Measurements from ENCODE around the gene TJP2. TPM values are rescaled to one million over a fixed set of nuclear protein-coding genes. Genes with fewer than 3 reads are reported as not detected.
"Not testable (repeated sequence)": the region's sequence is repeated elsewhere in the genome, so short reads cannot be mapped to it uniquely, and the experiment has no call there.

Gene TJP2
- total RNA-seq, 4 donors from 2014 or later: 137 to 191 (median 167) TPM

- WGBS, 2 donors: 80 to 83% methylated on average over 11 of the region's 11 CpGs
- no peak for DNase-seq (ENCODE audit: low spot score in 2 of 2)
- H3K4me3 ChIP-seq (ENCODE audit: low read depth, poor library complexity, severe bottlenecking): no peak overlapping the region
- intact Hi-C loops (cut with DNase I; ENCODE audit: low total_unique reads): no loop called here
- TF ChIP-seq POLR2A (IDR thresholded peaks at IDR 0.05) (no peak), CTCF (IDR thresholded peaks at IDR 0.05) (no peak)
Observed at GRCh38 chr9:69297300-69297980, 123.4 kb downstream of the TJP2 start.

GRCh38 chr9:69299315-69299714, 125.2 kb downstream of the TJP2 start:
- 53 to 69% methylated on average over 1 of the region's 1 CpG for WGBS, 2 donors
- DNase-seq (ENCODE audit: low spot score in 2 of 2): no peak
- intact Hi-C loops (cut with DNase I; ENCODE audit: low total_unique reads): no loop called here
- TF ChIP-seq CTCF (IDR thresholded peaks at IDR 0.05) (no peak), POLR2A (IDR thresholded peaks at IDR 0.05) (no peak)
- H3K4me3 ChIP-seq (ENCODE audit: low read depth, poor library complexity, severe bottlenecking): no peak overlapping the region

DNA sequence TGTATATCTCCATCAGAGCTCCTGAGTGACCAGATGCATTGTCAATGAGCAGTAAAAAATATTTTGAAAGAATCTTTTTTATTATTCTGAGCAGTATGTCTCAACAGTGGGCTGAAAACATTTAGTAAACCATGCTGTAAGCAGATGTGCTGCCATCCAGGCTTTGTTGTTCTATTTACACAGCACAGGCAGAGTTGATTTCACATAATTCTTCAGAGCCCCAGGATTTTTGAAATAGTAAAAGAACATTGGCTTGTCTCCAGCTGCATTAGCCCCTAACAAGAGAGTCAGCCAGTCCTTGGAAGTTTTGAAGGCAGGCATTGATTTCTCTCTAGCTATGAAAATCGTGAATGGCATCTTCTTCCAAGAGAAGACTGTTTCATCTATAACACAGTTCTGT, 125.7 kb downstream of the TJP2 start:
- intact Hi-C loops (cut with DNase I; ENCODE audit: low total_unique reads): no loop called here
- no peak for DNase-seq (ENCODE audit: low spot score in 2 of 2)
- H3K4me3 ChIP-seq (ENCODE audit: low read depth, poor library complexity, severe bottlenecking): no peak overlapping the region
- WGBS, 2 donors: 36 to 38% methylated on average over 1 of the region's 1 CpG
- TF ChIP-seq POLR2A (IDR thresholded peaks at IDR 0.05) (no peak), CTCF (IDR thresholded peaks at IDR 0.05) (no peak)

DNA sequence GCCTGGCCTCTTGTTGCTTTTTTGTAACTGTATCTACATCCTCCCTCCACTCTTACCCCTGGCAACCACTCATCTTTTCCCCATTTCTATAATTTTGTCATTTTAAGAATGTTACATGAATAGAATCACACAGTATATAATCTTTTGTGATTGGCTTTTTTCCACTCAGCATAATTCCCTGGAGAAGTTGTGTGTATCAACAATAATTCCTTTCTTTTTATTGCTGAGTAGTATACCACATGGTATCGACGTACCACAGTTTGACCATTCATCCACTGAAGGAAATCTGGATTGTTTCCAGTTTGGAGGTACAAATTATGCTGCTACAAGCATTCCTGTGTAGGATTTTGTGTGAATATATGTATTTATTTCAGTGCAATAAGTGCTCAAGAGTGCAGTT, 129.3 kb downstream of the TJP2 start:
- 84 to 90% methylated on average over 2 of the region's 2 CpGs for WGBS, 2 donors
- no peak overlapping the region for H3K4me3 ChIP-seq (ENCODE audit: low read depth, poor library complexity, severe bottlenecking)
- no peak for TF ChIP-seq POLR2A (IDR thresholded peaks at IDR 0.05)
- TF ChIP-seq CTCF (IDR thresholded peaks at IDR 0.05): no peak
- DNase-seq (ENCODE audit: low spot score in 2 of 2): no peak
- intact Hi-C loops (cut with DNase I; ENCODE audit: low total_unique reads): no loop called here

GRCh38 chr9:69306895-69307445, 132.9 kb downstream of the TJP2 start:
- DNase-seq (ENCODE audit: low spot score in 2 of 2); intact Hi-C loops (cut with DNase I; ENCODE audit: low total_unique reads); H3K4me3 ChIP-seq (ENCODE audit: low read depth, poor library complexity, severe bottlenecking): not testable (repeated sequence)
- 81 to 87% methylated on average over 5 of the region's 5 CpGs for WGBS, 2 donors

- intact Hi-C loops (cut with DNase I; ENCODE audit: low total_unique reads): no loop called here
- no peak for DNase-seq (ENCODE audit: low spot score in 2 of 2)
- no peak for TF ChIP-seq CTCF (IDR thresholded peaks at IDR 0.05)
- WGBS, 2 donors: 91 to 95% methylated on average over 5 of the region's 5 CpGs
- H3K4me3 ChIP-seq (ENCODE audit: low read depth, poor library complexity, severe bottlenecking): no peak overlapping the region
Observed at GRCh38 chr9:69307446-69308205, 133.5 kb downstream of the TJP2 start.

Measured in lower leg skin (tissue), 4 donors.